PC-3 (cell line): ENCODE measurements around the gene ACOXL.

Source experiments
- EZH2 ChIP-seq: fragments of 300-600 bp; sonication (generic); IDR thresholded peaks from one replicate; pipeline ENCODE4 v1.6.1; 2017; ENCODE audit warnings: antibody characterized with exemption, mild to moderate bottlenecking, low read length; ENCODE audit not compliant: unreplicated experiment
- EZH2phosphoT487 ChIP-seq: fragments of 300-600 bp; sonication (generic); IDR thresholded peaks from 2 replicates; pipeline ENCODE4 v1.6.1; 2018; ENCODE audit warnings: mild to moderate bottlenecking, antibody characterized with exemption, low read length, borderline replicate concordance
- TF ChIP-seq, protein P1 (sequence below): fragments of 300-600 bp; sonication (generic); conservative IDR thresholded peaks from 2 replicates; pipeline ENCODE4 v1.5.1; 2017; ENCODE audit warnings: antibody characterized with exemption, low read depth, mild to moderate bottlenecking, low read length

DNA sequence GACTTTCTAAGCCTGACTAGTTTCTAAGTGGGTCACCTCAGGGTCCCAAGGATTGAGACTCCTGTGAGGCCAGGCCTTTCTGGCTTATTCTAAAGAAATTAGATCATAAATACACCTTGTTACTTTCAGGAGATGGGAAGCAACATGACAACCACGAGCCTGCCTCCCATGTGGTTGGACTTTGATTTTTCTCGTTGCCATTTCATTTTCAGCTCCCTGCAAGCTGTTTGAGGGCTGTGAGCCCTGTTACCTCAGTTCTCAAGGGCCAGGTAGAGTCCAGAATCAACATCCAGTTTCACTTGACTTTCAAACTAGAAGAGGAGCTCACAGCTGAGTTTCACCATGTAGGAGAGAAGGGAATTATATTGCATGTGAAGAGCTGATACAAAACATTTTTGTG is 228.6 kb downstream of the ACOXL start:
- TF ChIP-seq, protein P1, sequence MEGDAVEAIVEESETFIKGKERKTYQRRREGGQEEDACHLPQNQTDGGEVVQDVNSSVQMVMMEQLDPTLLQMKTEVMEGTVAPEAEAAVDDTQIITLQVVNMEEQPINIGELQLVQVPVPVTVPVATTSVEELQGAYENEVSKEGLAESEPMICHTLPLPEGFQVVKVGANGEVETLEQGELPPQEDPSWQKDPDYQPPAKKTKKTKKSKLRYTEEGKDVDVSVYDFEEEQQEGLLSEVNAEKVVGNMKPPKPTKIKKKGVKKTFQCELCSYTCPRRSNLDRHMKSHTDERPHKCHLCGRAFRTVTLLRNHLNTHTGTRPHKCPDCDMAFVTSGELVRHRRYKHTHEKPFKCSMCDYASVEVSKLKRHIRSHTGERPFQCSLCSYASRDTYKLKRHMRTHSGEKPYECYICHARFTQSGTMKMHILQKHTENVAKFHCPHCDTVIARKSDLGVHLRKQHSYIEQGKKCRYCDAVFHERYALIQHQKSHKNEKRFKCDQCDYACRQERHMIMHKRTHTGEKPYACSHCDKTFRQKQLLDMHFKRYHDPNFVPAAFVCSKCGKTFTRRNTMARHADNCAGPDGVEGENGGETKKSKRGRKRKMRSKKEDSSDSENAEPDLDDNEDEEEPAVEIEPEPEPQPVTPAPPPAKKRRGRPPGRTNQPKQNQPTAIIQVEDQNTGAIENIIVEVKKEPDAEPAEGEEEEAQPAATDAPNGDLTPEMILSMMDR, result no peak
- TF ChIP-seq EZH2 (no peak), EZH2phosphoT487 (no peak)
